Bronchial epithelial cell (primary cell): ENCODE measurements around the gene DSP. TPM values are rescaled to one million over a fixed set of nuclear protein-coding genes. Genes with fewer than 3 reads are reported as not detected.

ENCODE experiments used
- DNase-seq: peaks from one replicate; pipeline ENCODE4 v3.0.0-alpha.2; 2010; ENCODE audit warnings: low read depth
- FAIRE-seq: peaks from 2 replicates; lab custom pipeline; 2011; peaks lifted over from hg19 to GRCh38; lab: Jason Lieb, UNC
- H3K27me3 ChIP-seq: 2 replicates; pipeline ENCODE4 v1.5.1; 2011; ENCODE audit warnings: low read length; ENCODE audit not compliant: control insufficient read depth, insufficient read depth
- H3K36me3 ChIP-seq: 2 replicates; pipeline ENCODE4 v1.5.1; 2011; ENCODE audit warnings: low read length; ENCODE audit not compliant: control insufficient read depth, insufficient read depth
- H3K4me3 ChIP-seq: 2 replicates; pipeline ENCODE4 v1.5.1; 2011; ENCODE audit warnings: mild to moderate bottlenecking, low read depth, low read length, control low read depth
- total RNA-seq: library from RNA; depleted of rRNA; stranded (reverse); fragments of >200 nt; gene quantifications from 2 replicates; pipeline ENCODE4 v1.2.1, GENCODE V29; 2014
- TF ChIP-seq, protein P1 (sequence below): IDR thresholded peaks from 2 replicates; pipeline ENCODE4 v1.5.1; 2011; ENCODE audit warnings: mild to moderate bottlenecking, moderate library complexity, low read length, control low read depth, inconsistent platforms; ENCODE audit not compliant: insufficient read depth, severe bottlenecking

DSP gene
- total RNA-seq, 1 donor from 2014 or later: 394 TPM

DNA sequence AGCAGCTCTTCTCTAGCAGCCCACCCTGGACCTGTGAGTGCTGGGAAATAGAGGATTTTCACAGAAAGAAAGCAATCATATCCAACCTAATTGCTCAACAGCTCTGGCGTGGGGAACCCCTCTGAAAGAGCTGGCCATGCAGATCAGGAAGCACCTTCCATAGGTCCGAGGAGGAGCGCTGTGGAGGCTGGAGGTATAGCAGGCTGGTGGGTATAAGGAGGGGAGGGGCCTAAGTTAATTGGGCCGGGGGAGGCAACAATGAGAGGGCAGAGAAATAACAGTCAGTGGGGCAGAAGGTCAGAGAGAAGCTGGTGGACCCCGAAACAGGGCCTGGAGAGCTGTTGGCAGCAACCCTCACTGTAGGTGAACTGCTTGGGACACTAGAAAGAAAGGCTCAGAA lies 89.3 kb downstream of the DSP start:
- Histone ChIP-seq H3K36me3 (no peaks in the 10 kb centered on the region), H3K27me3 (no peaks in the 10 kb centered on the region), H3K4me3 (no peak overlapping the region)
- FAIRE-seq: no peak
- no peak for DNase-seq
- TF ChIP-seq, protein P1, sequence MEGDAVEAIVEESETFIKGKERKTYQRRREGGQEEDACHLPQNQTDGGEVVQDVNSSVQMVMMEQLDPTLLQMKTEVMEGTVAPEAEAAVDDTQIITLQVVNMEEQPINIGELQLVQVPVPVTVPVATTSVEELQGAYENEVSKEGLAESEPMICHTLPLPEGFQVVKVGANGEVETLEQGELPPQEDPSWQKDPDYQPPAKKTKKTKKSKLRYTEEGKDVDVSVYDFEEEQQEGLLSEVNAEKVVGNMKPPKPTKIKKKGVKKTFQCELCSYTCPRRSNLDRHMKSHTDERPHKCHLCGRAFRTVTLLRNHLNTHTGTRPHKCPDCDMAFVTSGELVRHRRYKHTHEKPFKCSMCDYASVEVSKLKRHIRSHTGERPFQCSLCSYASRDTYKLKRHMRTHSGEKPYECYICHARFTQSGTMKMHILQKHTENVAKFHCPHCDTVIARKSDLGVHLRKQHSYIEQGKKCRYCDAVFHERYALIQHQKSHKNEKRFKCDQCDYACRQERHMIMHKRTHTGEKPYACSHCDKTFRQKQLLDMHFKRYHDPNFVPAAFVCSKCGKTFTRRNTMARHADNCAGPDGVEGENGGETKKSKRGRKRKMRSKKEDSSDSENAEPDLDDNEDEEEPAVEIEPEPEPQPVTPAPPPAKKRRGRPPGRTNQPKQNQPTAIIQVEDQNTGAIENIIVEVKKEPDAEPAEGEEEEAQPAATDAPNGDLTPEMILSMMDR: no peak

DNA sequence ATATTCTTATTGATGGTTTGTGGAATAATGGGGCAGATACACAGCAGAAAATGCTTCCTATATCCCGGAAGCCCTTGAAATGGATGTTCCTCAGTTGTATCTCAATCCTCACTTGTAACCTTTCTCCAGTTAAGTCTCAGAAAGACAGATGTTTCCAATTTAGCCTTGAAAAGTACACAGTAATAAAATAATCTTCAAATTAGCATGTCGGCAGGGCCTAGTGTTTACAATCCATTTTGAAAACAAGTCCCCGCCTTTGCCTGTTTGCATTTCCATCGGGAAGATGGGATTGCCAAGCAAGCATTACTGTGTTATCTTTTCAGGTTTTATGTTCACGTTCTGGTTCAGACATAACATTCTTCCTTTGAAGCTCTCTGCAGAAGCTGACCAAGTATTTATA lies 90.0 kb downstream of the DSP start:
- DNase-seq (no peak), FAIRE-seq (no peak)
- TF ChIP-seq, protein P1: no peak

DNA sequence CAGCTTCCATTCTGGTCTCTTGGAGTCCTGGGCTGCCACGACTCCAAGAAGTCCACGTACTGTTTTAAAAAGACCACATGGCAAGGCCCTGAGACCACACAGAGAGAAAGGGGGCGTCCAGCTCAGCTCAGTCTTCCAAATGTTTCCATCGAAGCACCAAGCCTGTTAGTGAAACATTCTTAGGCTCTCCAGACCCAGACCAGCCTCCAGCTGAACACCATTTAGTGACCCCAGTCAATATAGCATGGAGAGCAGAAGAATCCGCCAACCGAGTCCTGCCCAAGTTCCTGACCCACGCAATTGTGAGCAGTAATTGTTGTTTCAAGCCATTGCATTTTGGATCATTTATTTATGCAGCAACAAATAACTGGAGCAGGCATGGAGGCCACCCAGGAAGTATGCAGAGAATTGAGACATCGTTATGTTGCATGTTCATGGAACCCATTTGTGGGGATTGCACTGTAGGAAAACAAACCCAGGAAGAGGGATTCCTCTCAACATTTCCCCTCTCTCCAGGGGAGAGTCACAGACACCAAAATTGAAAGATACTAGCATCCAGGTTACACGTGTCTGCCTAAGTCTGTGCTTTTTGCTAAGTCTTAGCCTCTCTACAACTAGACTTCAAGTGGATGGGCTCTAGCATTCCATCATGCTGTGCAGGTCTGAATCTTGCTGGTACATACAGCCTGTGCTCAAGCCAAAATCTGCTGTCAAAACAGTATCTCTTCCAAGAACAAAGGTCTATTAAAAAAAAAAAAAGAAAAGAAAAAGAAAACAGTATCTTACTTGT lies 91.2 kb downstream of the DSP start:
- Histone ChIP-seq H3K27me3 (no peaks in the 10 kb centered on the region), H3K36me3 (no peaks in the 10 kb centered on the region), H3K4me3 (no peak overlapping the region)
- FAIRE-seq: peak; percentile 43
- DNase-seq: no peak
- TF ChIP-seq, protein P1: no peak

More for the DNA sequence above, 90.0 kb downstream of the DSP start:
- Histone ChIP-seq H3K36me3 (no peaks in the 10 kb centered on the region), H3K4me3 (no peak overlapping the region), H3K27me3 (no peaks in the 10 kb centered on the region)

DNA sequence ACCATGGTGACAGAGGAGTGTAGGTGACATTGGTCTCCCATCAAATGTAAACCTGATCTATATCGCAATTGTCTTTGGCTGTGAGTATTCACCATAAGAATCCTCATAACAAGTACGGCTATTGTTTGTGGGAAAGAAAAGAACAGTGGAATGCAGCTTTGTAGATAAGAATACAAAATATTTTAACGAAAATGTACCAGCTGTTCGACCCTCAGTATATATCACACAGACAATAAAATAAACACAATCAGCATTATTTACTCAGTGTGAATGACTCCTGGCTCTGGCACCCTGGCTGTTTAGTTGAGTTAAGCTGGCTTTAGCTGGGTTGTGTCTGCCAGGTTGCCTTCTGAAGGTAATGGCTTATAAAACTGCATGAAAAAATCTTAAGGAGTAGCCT lies 91.9 kb downstream of the DSP start:
- Histone ChIP-seq H3K4me3 (no peak overlapping the region), H3K36me3 (no peaks in the 10 kb centered on the region), H3K27me3 (no peaks in the 10 kb centered on the region)
- FAIRE-seq: no peak
- DNase-seq: no peak
- TF ChIP-seq, protein P1: no peak

DNA sequence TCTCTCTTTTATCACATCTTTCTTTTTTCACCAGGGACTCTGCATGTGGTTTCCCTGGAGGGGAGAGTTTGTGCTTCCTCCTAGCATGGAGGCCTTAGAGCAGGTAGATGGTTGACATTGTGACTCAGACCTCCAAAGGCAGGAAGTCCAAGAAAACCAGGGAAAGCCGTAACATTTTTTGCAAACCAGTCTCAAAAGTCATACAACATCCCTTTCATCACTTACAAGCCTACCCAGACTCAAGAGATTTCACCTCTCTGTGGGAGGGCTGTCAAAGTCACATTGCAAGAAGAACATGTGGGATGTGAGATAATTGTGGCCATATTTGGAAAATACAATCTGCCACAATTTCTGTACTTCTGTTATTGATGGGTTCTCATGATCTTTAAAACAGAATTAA lies 94.7 kb downstream of the DSP start:
- Histone ChIP-seq H3K27me3 (no peaks in the 10 kb centered on the region), H3K36me3 (no peaks in the 10 kb centered on the region), H3K4me3 (no peak overlapping the region)
- DNase-seq: no peak
- TF ChIP-seq, protein P1: no peak
- FAIRE-seq: no peak

Other genes starting within 250 kb of the DSP start
- gene SSR1, start 228.5 kb upstream of the DSP start, total RNA-seq: 36.9 and 54.3 TPM in 2 replicates
- gene CAGE1, start 151.9 kb upstream of the DSP start, total RNA-seq: 0.13 TPM in 1 of 2 replicates, not detected in the other
- gene RIOK1, start 151.9 kb upstream of the DSP start, total RNA-seq: 21.9 and 25.3 TPM in 2 replicates
- 10.0 and 12.8 TPM in 2 replicates for gene SNRNP48, start 48.5 kb downstream of the DSP start, total RNA-seq
- 2.3 and 2.6 TPM in 2 replicates for gene BMP6, start 184.4 kb downstream of the DSP start, total RNA-seq